ENCODE data around the gene RAMP3.

Gene RAMP3

GRCh38 chr7:45212606-45213005, 55.0 kb downstream of the RAMP3 start:
- Histone ChIP-seq H3K79me2 (ENCODE audit: control insufficient read depth, insufficient read depth, low read length, unreplicated experiment) (no peaks in the 10 kb centered on the region), H3K4me3 (ENCODE audit: low read depth, low read length) (no peak overlapping the region), H3K36me3 (ENCODE audit: insufficient read depth, low read length) (no peaks in the 10 kb centered on the region), H3K4me1 (ENCODE audit: control insufficient read depth, insufficient read depth, low read length, unreplicated experiment) (no peaks in the 10 kb centered on the region), H3K27ac (ENCODE audit: low read depth, low read length) (no peak overlapping the region), H2AFZ (ENCODE audit: low read length, unreplicated experiment) (no peak overlapping the region), H3K27me3 (ENCODE audit: insufficient read depth, low read length) (peaks cover 95% of the 10 kb centered on the region)

- H3K36me3 ChIP-seq (ENCODE audit: insufficient read depth, low read length), result no peaks in the 10 kb centered on the region
- no peak overlapping the region for H3K27ac ChIP-seq (ENCODE audit: low read depth, low read length)
- no peak overlapping the region for H2AFZ ChIP-seq (ENCODE audit: low read length, unreplicated experiment)
- no peaks in the 10 kb centered on the region for H3K79me2 ChIP-seq (ENCODE audit: control insufficient read depth, insufficient read depth, low read length, unreplicated experiment)
- no peaks in the 10 kb centered on the region for H3K4me1 ChIP-seq (ENCODE audit: control insufficient read depth, insufficient read depth, low read length, unreplicated experiment)
- H3K27me3 ChIP-seq (ENCODE audit: insufficient read depth, low read length), result peaks cover 87% of the 10 kb centered on the region
- no peak overlapping the region for H3K4me3 ChIP-seq (ENCODE audit: low read depth, low read length)
Observed at GRCh38 chr7:45215601-45216062, 58.0 kb downstream of the RAMP3 start.

GRCh38 chr7:45216181-45216580, 58.6 kb downstream of the RAMP3 start:
- Histone ChIP-seq H3K36me3 (ENCODE audit: insufficient read depth, low read length) (no peaks in the 10 kb centered on the region), H3K27me3 (ENCODE audit: insufficient read depth, low read length) (peaks cover 81% of the 10 kb centered on the region), H3K79me2 (ENCODE audit: control insufficient read depth, insufficient read depth, low read length, unreplicated experiment) (no peaks in the 10 kb centered on the region), H3K27ac (ENCODE audit: low read depth, low read length) (no peak overlapping the region), H3K4me1 (ENCODE audit: control insufficient read depth, insufficient read depth, low read length, unreplicated experiment) (no peaks in the 10 kb centered on the region), H2AFZ (ENCODE audit: low read length, unreplicated experiment) (no peak overlapping the region), H3K4me3 (ENCODE audit: low read depth, low read length) (no peak overlapping the region)

- Histone ChIP-seq H3K79me2 (ENCODE audit: control insufficient read depth, insufficient read depth, low read length, unreplicated experiment) (no peaks in the 10 kb centered on the region), H3K27ac (ENCODE audit: low read depth, low read length) (no peak overlapping the region), H3K36me3 (ENCODE audit: insufficient read depth, low read length) (no peaks in the 10 kb centered on the region), H2AFZ (ENCODE audit: low read length, unreplicated experiment) (no peak overlapping the region), H3K4me3 (ENCODE audit: low read depth, low read length) (no peak overlapping the region), H3K4me1 (ENCODE audit: control insufficient read depth, insufficient read depth, low read length, unreplicated experiment) (no peaks in the 10 kb centered on the region), H3K27me3 (ENCODE audit: insufficient read depth, low read length) (peaks cover 77% of the 10 kb centered on the region)
Observed at GRCh38 chr7:45216622-45217165, 59.1 kb downstream of the RAMP3 start.

GRCh38 chr7:45217358-45217757, 59.8 kb downstream of the RAMP3 start:
- Histone ChIP-seq H3K4me3 (ENCODE audit: low read depth, low read length) (no peak overlapping the region), H3K79me2 (ENCODE audit: control insufficient read depth, insufficient read depth, low read length, unreplicated experiment) (no peaks in the 10 kb centered on the region), H3K27ac (ENCODE audit: low read depth, low read length) (no peak overlapping the region), H3K27me3 (ENCODE audit: insufficient read depth, low read length) (peaks cover 71% of the 10 kb centered on the region), H2AFZ (ENCODE audit: low read length, unreplicated experiment) (no peak overlapping the region), H3K4me1 (ENCODE audit: control insufficient read depth, insufficient read depth, low read length, unreplicated experiment) (no peaks in the 10 kb centered on the region), H3K36me3 (ENCODE audit: insufficient read depth, low read length) (no peaks in the 10 kb centered on the region)

GRCh38 chr7:45219130-45219529, 61.5 kb downstream of the RAMP3 start:
- Histone ChIP-seq H3K27ac (ENCODE audit: low read depth, low read length) (no peak overlapping the region), H3K27me3 (ENCODE audit: insufficient read depth, low read length) (peaks cover 54% of the 10 kb centered on the region), H3K36me3 (ENCODE audit: insufficient read depth, low read length) (no peaks in the 10 kb centered on the region), H2AFZ (ENCODE audit: low read length, unreplicated experiment) (no peak overlapping the region), H3K4me3 (ENCODE audit: low read depth, low read length) (no peak overlapping the region), H3K4me1 (ENCODE audit: control insufficient read depth, insufficient read depth, low read length, unreplicated experiment) (no peaks in the 10 kb centered on the region), H3K79me2 (ENCODE audit: control insufficient read depth, insufficient read depth, low read length, unreplicated experiment) (no peaks in the 10 kb centered on the region)

GRCh38 chr7:45219801-45220435, 62.3 kb downstream of the RAMP3 start:
- no peak overlapping the region for H2AFZ ChIP-seq (ENCODE audit: low read length, unreplicated experiment)
- no peaks in the 10 kb centered on the region for H3K4me1 ChIP-seq (ENCODE audit: control insufficient read depth, insufficient read depth, low read length, unreplicated experiment)
- no peak overlapping the region for H3K27ac ChIP-seq (ENCODE audit: low read depth, low read length)
- no peak overlapping the region for H3K4me3 ChIP-seq (ENCODE audit: low read depth, low read length)
- H3K27me3 ChIP-seq (ENCODE audit: insufficient read depth, low read length), result peaks cover 46% of the 10 kb centered on the region
- no peaks in the 10 kb centered on the region for H3K36me3 ChIP-seq (ENCODE audit: insufficient read depth, low read length)
- H3K79me2 ChIP-seq (ENCODE audit: control insufficient read depth, insufficient read depth, low read length, unreplicated experiment), result no peaks in the 10 kb centered on the region

- H3K4me1 ChIP-seq (ENCODE audit: control insufficient read depth, insufficient read depth, low read length, unreplicated experiment), result no peaks in the 10 kb centered on the region
- no peak overlapping the region for H3K27ac ChIP-seq (ENCODE audit: low read depth, low read length)
- no peak overlapping the region for H2AFZ ChIP-seq (ENCODE audit: low read length, unreplicated experiment)
- H3K27me3 ChIP-seq (ENCODE audit: insufficient read depth, low read length), result peaks cover 35% of the 10 kb centered on the region
- no peaks in the 10 kb centered on the region for H3K36me3 ChIP-seq (ENCODE audit: insufficient read depth, low read length)
- no peak overlapping the region for H3K4me3 ChIP-seq (ENCODE audit: low read depth, low read length)
- H3K79me2 ChIP-seq (ENCODE audit: control insufficient read depth, insufficient read depth, low read length, unreplicated experiment), result no peaks in the 10 kb centered on the region
Observed at GRCh38 chr7:45220846-45221618, 63.4 kb downstream of the RAMP3 start.

- H3K27me3 ChIP-seq (ENCODE audit: insufficient read depth, low read length), result peaks cover 30% of the 10 kb centered on the region
- H3K4me1 ChIP-seq (ENCODE audit: control insufficient read depth, insufficient read depth, low read length, unreplicated experiment), result no peaks in the 10 kb centered on the region
- H3K4me3 ChIP-seq (ENCODE audit: low read depth, low read length), result no peak overlapping the region
Observed at GRCh38 chr7:45221896-45222604, 64.5 kb downstream of the RAMP3 start.

GRCh38 chr7:45223078-45223477, 65.5 kb downstream of the RAMP3 start:
- H2AFZ ChIP-seq (ENCODE audit: low read length, unreplicated experiment), result no peak overlapping the region
- H3K4me3 ChIP-seq (ENCODE audit: low read depth, low read length), result no peak overlapping the region
- H3K27ac ChIP-seq (ENCODE audit: low read depth, low read length), result no peak overlapping the region
- peaks cover 31% of the 10 kb centered on the region for H3K27me3 ChIP-seq (ENCODE audit: insufficient read depth, low read length)
- H3K4me1 ChIP-seq (ENCODE audit: control insufficient read depth, insufficient read depth, low read length, unreplicated experiment), result no peaks in the 10 kb centered on the region
- no peaks in the 10 kb centered on the region for H3K79me2 ChIP-seq (ENCODE audit: control insufficient read depth, insufficient read depth, low read length, unreplicated experiment)
- H3K36me3 ChIP-seq (ENCODE audit: insufficient read depth, low read length), result no peaks in the 10 kb centered on the region

More at GRCh38 chr7:45221896-45222604, 64.5 kb downstream of the RAMP3 start:
- Histone ChIP-seq H3K36me3 (ENCODE audit: insufficient read depth, low read length) (no peaks in the 10 kb centered on the region), H3K27ac (ENCODE audit: low read depth, low read length) (no peak overlapping the region), H3K79me2 (ENCODE audit: control insufficient read depth, insufficient read depth, low read length, unreplicated experiment) (no peaks in the 10 kb centered on the region), H2AFZ (ENCODE audit: low read length, unreplicated experiment) (no peak overlapping the region)

Data from ACC112 (cell line).